NCI-H146 treated with DMSO at 0.1 percent for 48 hours (cell line): ENCODE results near the gene EWSR1.
A peak's percentile ranks its signal among the peaks of the same experiment; 100 is the strongest.
"Not testable (repeated sequence)": the region's sequence is repeated elsewhere in the genome, so short reads cannot be mapped to it uniquely, and the experiment has no call there.

Experiments used
- DNase-seq: peaks from one replicate; lab custom pipeline; 2025; ENCODE audit not compliant: unreplicated experiment; lab: John Stamatoyannopoulos, UW

EWSR1 gene

DNA sequence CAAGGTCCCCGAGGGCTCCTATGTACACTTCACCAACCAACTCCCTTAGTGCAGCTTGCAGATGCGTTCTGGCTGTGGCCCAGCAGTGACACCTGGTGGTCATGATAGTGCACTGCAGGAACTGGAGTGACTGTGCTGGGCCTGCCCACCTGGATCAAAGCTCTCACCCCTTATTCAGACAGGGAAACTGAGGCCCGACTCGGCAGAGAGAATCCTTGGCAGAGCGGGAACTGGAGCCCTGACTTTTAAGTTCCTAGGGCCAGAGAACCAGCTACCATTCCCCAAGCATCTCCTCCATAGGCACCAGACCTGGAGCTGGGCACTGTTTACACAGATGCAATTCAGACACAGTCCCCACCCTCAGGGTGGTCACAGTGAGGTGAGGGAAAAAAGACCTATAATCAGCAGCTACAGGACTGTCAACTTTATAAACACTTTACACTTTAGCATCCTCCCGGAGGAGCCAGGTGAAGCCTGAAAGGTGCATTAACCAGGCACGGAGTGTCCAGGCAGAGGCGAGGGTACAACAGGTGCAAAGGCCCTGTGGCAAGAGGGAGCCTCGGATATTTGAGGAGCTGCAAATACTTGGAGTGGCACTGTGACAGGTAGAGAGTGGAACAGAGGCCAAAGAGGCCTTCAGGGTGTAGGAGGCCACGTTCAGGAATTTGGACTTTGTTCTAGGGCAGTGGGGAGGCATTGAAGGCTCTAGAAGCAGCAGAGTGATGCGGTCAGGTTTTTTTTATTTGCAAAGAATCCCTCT lies 22.3 kb upstream of the EWSR1 start:
- peak; percentile 24 for DNase-seq

DNA sequence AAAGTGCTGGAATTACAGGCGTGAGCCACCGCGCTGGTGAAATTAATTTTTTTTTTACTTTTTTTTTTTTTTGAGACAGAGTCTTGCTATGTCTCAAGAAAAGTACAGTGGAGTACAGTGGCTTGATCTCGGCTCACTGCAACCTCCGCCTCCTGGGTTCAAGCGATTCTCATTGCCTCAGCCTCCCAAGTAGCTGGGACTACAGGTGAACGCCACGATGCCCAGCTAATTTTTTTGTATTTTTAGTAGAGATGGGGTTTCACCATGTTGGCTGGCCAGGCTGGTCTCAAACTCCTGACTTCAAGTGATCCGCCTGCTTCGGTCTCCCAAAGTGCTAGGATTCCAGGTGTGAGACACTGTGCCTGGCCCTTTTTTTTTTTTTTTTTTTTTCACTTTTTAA lies 20.2 kb upstream of the EWSR1 start:
- not testable (repeated sequence) for DNase-seq

- no peak for DNase-seq
Observed at GRCh38 chr22:29251265-29251664, 16.8 kb upstream of the EWSR1 start.

- DNase-seq: no peak
Observed at GRCh38 chr22:29251981-29252911, 15.8 kb upstream of the EWSR1 start.

DNA sequence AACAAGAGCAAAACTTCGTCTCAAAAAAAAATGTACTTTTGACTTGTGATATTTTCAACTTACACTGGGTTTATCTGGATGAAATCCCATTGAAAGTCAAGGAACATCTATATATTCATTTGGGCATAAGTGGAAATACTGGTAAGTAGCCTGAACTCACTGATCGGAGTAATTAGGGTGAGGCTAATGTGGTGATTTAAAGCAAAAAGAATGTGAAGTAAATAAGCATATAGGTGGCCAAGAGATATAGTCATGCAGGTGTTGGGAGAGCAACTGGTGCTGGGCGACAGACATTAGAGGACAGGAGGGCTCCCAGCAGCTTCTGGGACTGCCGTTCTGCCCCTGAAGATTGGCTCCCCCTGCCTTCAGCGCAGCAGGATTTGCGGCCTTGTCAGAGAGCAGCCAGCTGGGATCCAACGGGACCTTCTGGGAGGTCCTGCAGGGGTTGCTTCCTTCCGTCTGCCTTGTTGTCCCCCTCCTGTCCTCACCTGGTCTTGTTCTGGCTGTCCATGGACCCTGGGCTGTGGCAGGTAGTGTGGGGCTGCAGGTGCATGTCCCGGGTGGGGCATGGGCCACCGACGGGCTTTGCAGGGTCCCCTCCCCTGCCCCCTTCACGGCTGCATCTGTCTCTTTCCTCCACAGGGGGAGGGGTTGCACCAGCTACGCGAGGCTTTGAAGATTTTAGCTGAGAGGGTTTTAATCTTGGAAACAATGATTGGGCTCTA lies 14.3 kb upstream of the EWSR1 start:
- DNase-seq: no peak

DNA sequence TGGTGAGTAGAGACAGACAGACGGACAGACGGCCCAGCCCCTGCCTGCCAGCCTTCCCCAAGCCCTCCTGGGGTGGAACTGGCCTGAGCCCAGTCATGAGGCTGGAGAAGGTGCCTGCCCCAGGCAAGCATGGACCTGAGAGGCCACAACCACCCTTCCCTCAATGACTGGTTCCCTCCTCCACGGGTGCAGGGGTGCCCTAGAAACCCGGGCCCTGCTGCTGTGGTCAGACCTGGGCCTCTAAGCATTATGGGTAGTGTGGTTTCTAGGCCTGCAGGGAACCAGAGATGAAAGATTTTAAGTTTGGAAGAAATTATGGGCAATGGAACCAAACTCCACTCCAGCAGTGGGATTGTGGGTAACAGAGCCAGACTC lies 13.8 kb upstream of the EWSR1 start:
- DNase-seq: no peak

DNA sequence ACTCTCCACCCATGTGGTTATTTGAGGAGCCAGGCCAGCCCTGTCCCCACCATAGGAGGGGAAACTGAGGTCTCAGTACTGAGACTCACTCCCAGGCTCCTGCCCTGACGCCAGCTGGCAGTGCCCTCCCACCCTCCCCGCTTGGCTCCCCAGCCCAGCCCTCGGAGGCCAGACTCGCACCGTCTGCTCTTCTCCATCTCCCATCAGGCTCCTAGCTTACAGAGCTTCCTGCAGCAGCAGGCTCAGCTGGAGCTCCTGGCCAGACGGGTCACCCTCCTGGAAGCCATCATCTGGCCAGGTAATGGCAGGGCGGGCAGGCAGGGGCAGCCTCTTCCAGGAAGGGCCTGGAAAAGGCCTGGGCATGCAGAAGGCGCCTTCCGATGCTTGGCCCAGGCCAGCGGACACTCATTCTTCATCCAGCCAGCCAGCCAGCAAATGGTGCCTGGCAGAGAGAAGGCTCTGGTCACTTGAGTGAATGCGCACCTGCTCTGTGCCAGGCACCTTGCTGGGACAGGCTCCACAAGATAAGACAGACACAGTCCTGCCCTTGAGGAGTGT lies 12.9 kb upstream of the EWSR1 start:
- no peak for DNase-seq

GRCh38 chr22:29256606-29257325 lies 11.3 kb upstream of the EWSR1 start:
- DNase-seq: no peak

DNA sequence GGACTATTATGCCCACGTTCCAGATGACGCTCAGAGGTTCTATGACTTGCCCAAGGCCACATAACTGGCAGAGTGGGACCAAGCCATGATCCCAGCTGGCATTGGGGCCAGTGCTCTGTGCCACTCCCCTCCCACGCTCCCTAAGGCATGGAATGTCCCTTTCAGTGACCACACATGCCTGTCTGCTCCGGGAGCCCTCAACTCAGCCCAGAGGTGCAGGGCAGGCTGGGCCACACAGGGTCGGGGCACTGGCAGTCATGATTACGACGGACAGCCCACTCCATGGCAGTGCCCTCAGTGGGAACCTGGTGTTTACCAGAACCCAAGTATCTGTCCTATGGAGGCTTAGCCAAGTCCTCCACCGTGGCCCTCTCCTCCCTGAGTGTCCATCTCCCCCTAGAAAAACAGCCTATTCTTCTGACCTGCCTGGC lies 10.3 kb upstream of the EWSR1 start:
- DNase-seq: no peak

DNA sequence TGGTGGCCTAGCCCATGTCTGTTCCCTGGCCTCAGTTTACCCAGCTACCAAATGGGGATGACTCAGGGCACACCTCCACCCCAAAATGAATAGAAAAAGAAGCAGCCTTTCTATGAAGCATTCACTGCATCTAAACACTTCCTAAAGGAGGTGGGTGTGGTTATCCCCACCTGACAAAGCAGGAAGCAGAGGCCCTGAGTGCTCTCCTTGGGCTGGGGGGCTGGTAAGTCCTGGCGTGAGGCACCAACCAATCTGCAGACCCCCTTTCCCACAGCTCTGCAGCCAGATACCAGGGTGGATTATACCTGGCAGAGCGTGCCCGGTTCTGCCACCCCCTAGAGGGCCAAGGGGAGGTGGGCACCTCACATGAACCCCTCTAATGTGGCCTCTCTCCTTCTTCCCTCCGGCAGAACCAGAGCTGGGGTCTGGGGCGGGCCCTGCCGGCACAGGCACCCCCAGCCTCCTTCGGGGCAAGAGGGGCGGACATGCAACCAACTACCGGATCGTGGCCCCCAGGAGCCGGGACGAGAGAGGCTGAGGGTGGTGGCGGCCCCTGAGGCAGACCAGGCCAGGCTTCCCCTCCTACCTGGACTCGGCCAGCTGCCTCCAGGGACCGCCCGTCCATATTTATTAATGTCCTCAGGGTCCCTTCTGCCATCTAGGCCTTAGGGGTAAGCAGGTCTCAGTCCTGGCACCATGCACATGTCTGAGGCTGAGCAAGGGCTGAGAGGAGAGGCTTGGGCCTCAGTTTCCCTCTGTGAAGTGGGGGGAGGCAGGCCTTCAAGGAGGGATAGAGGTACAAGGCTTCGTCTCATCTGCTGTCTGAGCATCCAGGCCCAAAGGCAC lies 9.4 kb upstream of the EWSR1 start:
- DNase-seq: no peak

GRCh38 chr22:29259253-29259899 lies 8.7 kb upstream of the EWSR1 start:
- no peak for DNase-seq

GRCh38 chr22:29260031-29260560 lies 8.0 kb upstream of the EWSR1 start:
- DNase-seq: no peak

DNA sequence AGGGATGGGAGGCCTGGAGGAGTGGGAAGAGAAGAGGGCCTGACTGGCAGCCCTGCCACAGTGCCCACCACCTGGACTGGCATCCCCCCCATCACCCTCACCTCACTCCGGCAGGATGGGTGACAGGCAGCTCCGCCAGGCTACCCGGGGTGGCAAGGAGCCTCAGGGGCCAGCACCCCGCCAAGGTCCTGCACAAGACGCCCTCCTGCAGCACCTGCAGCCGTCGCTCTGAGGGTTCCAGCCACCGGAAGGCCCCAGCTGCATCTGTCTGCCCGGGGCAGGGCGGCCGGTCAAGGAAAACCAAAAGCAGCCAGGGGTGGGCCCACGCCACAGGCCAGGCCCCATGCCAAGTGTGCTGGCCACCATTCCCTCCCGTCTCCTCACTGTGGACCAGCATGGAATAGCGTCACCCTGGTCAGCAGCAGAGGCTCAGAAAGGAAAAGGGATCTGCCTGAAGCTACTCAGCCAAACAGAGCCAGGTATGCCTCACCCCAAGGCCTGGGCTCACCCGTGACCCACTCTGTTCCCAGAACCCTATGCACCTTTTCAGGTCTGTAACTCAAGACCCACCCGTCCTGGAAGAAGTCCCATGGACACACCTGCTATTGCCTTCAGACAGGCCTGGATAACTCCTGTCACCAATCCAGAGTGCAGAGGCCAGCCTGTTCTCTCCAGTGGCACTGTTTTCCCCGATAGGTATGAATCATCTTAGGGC lies 7.3 kb upstream of the EWSR1 start:
- no peak for DNase-seq

DNA sequence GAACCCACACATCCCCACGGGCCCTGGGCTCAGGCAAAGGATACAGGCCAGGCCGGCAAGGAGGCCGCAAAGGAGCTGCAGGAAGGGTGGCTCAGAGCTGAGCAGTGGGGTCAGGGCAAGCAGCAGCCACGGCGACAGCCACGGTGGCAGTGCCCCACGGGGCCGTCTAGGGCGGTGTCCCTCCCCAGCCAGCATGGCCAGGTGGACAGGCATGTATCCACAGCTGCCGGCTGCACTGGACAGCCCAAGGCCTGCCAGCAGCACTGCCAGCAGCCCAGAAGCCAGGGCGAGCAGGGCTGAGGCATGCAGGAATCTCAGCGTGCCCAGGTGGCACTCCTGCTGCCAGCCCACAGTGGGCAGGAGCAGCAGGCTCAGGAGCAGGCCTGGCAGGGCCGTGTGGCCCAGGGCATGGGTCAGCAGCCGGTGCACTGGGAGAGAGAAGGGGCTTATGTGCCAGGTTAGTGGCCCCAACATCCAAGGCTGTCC lies 4.2 kb upstream of the EWSR1 start:
- no peak for DNase-seq

- no peak for DNase-seq
Observed at GRCh38 chr22:29265305-29265704, 2.8 kb upstream of the EWSR1 start.

- DNase-seq: no peak
Observed at GRCh38 chr22:29265929-29266328, 2.1 kb upstream of the EWSR1 start.

- no peak for DNase-seq
Observed at GRCh38 chr22:29266564-29267461, 1.3 kb upstream of the EWSR1 start.
